ENCODE results near the gene ZNF628.

Gene ZNF628

DNA sequence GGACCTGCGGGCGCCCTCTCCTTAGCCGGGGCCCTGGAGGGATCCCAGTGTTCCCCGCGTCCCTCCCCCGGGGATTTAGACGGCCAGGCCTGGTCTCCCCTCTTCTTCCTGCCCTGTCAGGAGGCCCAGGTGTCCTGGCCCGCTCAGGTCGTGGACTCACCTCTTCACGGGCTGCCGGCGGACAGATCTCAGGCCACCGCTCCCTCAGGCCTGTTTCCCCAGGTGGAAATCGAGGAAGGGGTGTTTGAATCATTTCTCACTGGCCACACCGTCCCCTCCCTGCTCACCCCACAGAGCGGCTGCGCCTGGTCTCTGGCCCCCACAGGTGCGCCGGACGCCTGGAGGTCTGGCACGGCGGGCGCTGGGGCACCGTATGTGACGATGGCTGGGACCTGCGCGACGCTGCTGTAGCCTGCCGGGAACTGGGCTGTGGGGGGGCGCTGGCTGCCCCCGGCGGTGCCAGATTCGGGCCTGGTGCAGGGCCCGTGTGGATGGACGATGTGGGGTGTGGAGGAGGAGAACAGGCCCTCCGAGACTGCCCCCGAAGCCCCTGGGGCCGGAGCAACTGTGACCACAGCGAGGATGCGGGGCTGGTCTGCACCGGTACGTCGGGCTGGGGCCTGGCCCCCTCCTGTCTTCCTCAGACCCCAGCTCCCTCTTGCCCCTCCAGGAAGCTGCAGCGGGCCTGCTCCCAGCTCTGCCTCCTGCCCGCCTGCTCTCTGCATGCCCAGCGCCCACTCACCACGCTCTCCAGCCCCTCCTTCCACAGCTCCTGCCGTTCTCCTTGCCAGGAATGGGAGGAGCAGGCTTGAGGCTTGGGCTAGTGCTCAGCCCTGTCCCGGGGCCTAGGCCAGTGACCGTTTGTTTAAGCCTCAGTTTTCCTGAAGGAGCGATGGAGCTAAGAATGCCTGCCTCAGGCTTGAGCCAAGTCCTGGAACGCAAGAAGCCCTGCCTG lies 14.3 kb downstream of the ZNF628 start:
- TF ChIP-seq, protein P1, sequence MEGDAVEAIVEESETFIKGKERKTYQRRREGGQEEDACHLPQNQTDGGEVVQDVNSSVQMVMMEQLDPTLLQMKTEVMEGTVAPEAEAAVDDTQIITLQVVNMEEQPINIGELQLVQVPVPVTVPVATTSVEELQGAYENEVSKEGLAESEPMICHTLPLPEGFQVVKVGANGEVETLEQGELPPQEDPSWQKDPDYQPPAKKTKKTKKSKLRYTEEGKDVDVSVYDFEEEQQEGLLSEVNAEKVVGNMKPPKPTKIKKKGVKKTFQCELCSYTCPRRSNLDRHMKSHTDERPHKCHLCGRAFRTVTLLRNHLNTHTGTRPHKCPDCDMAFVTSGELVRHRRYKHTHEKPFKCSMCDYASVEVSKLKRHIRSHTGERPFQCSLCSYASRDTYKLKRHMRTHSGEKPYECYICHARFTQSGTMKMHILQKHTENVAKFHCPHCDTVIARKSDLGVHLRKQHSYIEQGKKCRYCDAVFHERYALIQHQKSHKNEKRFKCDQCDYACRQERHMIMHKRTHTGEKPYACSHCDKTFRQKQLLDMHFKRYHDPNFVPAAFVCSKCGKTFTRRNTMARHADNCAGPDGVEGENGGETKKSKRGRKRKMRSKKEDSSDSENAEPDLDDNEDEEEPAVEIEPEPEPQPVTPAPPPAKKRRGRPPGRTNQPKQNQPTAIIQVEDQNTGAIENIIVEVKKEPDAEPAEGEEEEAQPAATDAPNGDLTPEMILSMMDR (IDR thresholded peaks at IDR 0.05) = no peak

DNA sequence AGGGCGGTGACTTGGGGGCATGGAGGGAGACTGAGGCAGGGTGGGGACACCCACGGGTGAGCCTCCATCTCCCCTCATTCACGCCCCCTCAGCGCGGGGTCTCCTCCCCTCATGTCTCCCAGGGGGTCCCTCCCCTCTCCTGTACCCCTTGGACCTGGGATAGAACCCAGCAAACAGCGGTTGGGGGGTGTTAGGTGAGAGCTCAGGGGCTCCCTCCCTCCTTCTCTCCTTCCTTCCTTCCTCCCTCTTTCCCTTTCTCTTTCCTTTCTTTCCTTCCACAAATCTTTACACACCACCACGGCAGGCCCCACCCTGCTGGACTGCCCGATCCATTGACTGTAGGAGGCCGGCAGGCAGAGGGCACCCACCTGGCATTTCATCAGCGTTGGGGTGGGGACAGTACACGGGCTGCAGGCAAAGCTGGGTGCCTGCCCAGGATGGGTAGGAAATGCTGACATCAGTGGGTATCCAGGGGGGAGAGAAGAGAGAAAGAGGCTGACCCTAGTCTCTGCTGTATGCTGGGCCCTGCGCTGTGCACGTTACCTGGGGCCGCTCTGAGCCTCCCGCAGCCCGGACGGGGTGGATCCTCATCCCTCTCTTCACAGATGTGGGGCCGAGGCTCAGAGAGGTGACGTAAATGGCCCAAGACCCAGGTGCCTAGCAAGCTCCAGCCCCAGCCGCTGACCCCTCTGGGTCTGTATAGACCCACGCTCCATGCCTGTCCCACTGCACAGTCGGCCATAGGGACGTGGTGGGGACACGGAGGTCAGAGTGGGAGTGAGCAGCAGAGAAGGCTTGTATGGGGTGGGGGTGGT lies 15.3 kb downstream of the ZNF628 start:
- TF ChIP-seq, protein P1 (IDR thresholded peaks at IDR 0.05) = no peak

DNA sequence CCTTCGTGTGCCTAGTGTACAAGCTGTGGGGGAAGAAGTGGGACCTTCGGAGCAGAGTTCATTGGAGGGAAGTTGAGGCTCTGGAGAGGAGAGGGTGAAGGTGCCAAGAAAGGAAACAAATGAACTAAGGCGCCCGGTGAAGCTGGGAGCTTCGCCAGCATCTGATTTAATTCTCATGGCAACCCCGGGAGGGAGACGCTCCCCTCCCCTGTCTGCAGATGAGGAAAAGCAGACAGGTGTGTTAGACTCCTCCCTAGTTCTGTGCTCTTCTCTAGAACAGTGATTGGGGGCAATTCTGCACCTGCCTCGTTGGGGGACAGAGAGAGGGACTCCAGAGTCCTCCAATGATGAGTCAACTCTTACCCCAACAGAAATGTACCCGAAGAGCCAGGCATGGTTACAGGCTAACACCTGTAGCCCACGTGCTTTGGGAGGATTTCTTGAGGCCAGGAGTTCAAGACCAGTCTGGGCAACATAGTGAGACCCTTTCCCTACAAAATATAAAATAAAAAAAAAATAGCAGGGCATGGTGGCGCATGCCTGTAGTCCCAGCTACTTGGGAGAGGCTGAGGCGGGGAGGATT lies 16.0 kb downstream of the ZNF628 start:
- TF ChIP-seq, protein P1 (IDR thresholded peaks at IDR 0.05) = no peak

DNA sequence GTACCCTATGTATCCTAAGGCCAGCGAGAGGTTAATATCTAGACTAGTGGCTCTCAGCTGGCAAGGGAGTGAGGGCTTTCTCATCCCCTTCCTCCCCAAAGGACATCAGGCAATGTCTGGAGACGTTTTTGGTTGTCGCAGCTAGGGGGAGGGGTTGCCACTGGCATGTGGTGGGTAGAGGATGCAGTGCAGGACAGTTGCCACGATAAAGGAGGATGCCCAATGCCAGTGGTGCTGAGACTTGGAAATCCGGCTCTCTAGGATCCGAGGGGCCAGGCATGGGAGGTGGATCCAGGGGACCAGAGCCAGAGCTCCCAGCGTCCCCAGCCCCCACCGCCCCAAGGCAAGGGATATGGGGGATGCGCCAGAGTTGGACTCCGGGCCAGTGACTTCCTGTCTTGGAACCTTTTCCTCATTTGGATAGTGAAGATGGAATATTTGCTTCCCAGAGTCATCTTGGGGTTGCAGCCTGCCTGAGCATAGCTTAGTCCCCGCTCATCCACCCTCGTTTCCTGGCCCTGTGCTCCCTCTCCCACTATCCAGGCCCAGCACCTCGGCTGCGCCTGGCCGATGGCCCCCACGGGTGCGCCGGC lies 16.7 kb downstream of the ZNF628 start:
- TF ChIP-seq, protein P1 (IDR thresholded peaks at IDR 0.05) = no peak

DNA sequence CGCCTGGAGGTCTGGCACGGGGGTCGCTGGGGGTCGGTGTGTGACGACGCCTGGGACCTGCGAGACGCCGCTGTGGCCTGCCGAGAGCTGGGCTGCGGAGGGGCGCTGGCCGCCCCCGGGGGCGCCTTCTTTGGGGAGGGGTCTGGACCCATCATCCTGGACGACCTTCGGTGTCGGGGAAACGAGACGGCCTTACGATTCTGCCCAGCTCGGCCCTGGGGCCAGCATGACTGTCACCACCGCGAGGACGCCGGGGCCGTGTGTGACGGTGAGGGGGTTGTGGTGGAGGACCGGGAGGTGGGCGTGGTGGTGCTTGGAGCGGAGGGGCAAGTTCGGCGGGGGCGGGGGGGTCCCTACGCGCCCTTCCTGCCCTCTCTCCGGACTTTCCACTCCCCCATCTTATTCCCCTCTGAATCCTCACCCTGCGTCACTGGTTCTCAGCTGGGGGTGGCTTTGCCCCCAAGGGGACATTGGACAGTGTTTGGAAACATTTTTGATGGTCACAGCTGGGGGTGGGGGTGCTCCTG lies 17.3 kb downstream of the ZNF628 start:
- TF ChIP-seq, protein P1 (IDR thresholded peaks at IDR 0.05) = no peak

DNA sequence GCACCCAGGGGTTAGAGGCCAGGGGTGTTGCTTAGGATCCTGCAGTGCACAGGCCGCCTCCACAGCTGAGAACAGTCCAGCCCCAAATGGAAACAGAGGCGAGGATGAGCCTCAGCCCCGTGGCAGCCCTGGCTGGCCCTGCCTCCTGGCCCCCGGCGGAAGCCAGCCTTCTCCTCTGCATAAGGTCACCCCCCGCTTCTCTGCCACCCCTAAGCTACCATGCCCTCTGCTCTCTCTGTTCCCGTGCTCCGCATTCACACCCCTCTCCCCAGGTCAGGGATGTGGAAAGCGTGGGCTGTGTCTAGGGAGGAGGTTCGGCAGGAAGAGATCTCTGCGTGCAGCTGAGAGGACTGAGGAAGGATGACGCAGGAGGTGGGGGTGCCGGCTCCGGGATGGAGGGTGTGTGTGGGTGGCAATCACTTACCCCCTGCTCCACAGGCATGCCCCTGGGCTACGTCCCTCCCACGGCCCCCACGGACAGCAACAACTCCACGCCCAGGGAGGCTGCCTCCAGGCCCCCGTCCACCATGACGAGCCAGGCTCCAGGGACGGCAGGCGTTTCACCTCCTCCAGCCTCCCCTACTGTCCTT lies 17.9 kb downstream of the ZNF628 start:
- TF ChIP-seq, protein P1 (IDR thresholded peaks at IDR 0.05) = no peak

All from LNCAP (cell line).